Pancreas (tissue), 10 donors: Measurements from ENCODE around the gene ST6GALNAC3. TPM values are rescaled to one million over a fixed set of nuclear protein-coding genes. Genes with fewer than 3 reads are reported as not detected.

ENCODE experiments used
- ATAC-seq, 4 donors: fragments of 200-7000 bp; cut with Tn5 transposase; one replicate each; pipeline versions ENCODE4 v1.8.0 to v1.9.1; 2020; ENCODE audit warnings: mild to moderate bottlenecking in 4 of 4, moderate library complexity in 4 of 4
- DNase-seq, 6 donors: peaks; one replicate each; pipeline ENCODE4 v3.0.0-alpha.2; 2020
- FAIRE-seq: peaks from 2 replicates; lab custom pipeline; 2012; peaks lifted over from hg19 to GRCh38; lab: Jason Lieb, UNC
- H3K27ac ChIP-seq, 4 donors: fragments of 200-600 bp; sonication (generic); 1 replicate in 3 of 4; 2 replicates in 1 of 4; pipeline versions ENCODE4 v1.5.0 to v1.8.0; 2020
- H3K27me3 ChIP-seq, 4 donors: fragments of 200-600 bp; one replicate each; pipeline ENCODE4 v1.8.0; 2021
- H3K36me3 ChIP-seq, 3 donors: fragments of 200-600 bp; sonication (generic) in 1 of 3; one replicate each; pipeline versions ENCODE4 v1.5.0 to v1.8.0; 2020 to 2021
- H3K4me1 ChIP-seq, 3 donors: fragments of 200-600 bp; one replicate each; pipeline ENCODE4 v1.8.0; 2021
- H3K4me3 ChIP-seq, 4 donors: fragments of 200-600 bp; sonication (generic) in 2 of 4; one replicate each; pipeline versions ENCODE4 v1.5.0 to v1.8.0; 2020 to 2021
- H3K9me3 ChIP-seq, 4 donors: fragments of 200-600 bp; one replicate each; pipeline ENCODE4 v1.8.0; 2021
- WGBS, 2 donors: extraction: QIAGEN DNeasy Blood & Tissue Kit; methylation state at CpG; one replicate each; pipeline ENCODE4 v1.1.7; 2013; 5-methylcytosine and 5-hydroxymethylcytosine counted together
- intact Hi-C, 3 donors: fragments of 100-400 bp; cut with DNase I; formaldehyde crosslinking; loops; one replicate each; pipeline versions ENCODE4 v1.11.1 to v1.14.2; 2022
- polyA plus RNA-seq, 2 donors: library from polyadenylated mRNA; stranded (reverse); fragments of 200-250 nt; gene quantifications; one replicate each; pipeline ENCODE4 v1.2.3, GENCODE V29; 2013
- total RNA-seq, 6 donors: library from RNA; stranded (reverse); fragmentation: NEBNext Ultra II Directional in 4 of 6; extraction: Animal tissue kit (Norgen Biotek cat#: 25700) in 4 of 6; gene quantifications; one replicate each; pipeline versions ENCODE4 v1.2.1 to v1.2.4, GENCODE V29; 2021 to 2023
- TF ChIP-seq, protein P1 (sequence below), 4 donors: fragments of 200-600 bp; sonication (generic) in 3 of 4; IDR thresholded peaks; one replicate each; pipeline versions ENCODE4 v1.5.0 to v1.8.0; 2021; ENCODE audit warnings: antibody characterized with exemption in 4 of 4
- donor health status: healthy with polysubstance abuse.
- donor health status: DM: no; HTN: no; CAD: no; lungs with moderate emphysema.
- donor health status: DM: no; HTN: no; CAD: no.
- donor health status: control.
- donor health status: control.
- donor health status: Bipolar disorder and iron deficiency.
- donor health status: DM: yes; HTN: yes; CAD: no.
- donor health status: DM: no; HTN: no; CAD: no.
- donor health status: DM: no; HTN: no; CAD: no.
- donor health status: DM: yes; HTN: yes; CAD: no.

The ST6GALNAC3 gene
- total and polyA plus RNA-seq, 8 donors, result 0.35 to 2.0 (median 0.80) TPM

DNA sequence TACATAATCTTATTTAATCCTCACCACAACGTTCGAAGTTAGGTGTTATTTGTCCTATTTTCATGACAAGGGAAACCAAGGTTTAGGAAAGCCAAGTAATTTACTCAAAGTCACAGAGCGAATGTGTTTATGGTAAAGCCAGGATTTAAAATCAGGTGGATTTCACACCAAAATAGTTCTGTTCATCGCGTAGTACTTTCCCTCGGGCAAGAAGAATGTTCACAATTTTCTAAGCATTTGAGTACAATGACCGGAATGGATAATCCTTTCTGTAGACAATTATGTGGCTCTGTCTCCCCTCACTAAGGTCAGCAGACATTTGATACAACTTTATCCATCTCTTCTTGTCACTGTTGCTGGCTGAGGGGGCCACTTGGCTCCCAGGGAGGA is 204.2 kb downstream of the ST6GALNAC3 start:
- Histone ChIP-seq H3K4me3 (no peak overlapping the region), H3K27me3 (no peaks in the 10 kb centered on the region), H3K4me1 (no peaks in the 10 kb centered on the region), H3K9me3 (no peaks in the 10 kb centered on the region), H3K36me3 (no peaks in the 10 kb centered on the region), H3K27ac (no peak overlapping the region)
- TF ChIP-seq, protein P1, sequence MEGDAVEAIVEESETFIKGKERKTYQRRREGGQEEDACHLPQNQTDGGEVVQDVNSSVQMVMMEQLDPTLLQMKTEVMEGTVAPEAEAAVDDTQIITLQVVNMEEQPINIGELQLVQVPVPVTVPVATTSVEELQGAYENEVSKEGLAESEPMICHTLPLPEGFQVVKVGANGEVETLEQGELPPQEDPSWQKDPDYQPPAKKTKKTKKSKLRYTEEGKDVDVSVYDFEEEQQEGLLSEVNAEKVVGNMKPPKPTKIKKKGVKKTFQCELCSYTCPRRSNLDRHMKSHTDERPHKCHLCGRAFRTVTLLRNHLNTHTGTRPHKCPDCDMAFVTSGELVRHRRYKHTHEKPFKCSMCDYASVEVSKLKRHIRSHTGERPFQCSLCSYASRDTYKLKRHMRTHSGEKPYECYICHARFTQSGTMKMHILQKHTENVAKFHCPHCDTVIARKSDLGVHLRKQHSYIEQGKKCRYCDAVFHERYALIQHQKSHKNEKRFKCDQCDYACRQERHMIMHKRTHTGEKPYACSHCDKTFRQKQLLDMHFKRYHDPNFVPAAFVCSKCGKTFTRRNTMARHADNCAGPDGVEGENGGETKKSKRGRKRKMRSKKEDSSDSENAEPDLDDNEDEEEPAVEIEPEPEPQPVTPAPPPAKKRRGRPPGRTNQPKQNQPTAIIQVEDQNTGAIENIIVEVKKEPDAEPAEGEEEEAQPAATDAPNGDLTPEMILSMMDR (IDR thresholded peaks at IDR 0.05), result no peak
- 76 to 82% methylated on average over 7 of the region's 7 CpGs for WGBS, 2 donors
- DNase-seq (no peak), ATAC-seq (no peak), FAIRE-seq (no peak)
- intact Hi-C loops, result no loop called here

DNA sequence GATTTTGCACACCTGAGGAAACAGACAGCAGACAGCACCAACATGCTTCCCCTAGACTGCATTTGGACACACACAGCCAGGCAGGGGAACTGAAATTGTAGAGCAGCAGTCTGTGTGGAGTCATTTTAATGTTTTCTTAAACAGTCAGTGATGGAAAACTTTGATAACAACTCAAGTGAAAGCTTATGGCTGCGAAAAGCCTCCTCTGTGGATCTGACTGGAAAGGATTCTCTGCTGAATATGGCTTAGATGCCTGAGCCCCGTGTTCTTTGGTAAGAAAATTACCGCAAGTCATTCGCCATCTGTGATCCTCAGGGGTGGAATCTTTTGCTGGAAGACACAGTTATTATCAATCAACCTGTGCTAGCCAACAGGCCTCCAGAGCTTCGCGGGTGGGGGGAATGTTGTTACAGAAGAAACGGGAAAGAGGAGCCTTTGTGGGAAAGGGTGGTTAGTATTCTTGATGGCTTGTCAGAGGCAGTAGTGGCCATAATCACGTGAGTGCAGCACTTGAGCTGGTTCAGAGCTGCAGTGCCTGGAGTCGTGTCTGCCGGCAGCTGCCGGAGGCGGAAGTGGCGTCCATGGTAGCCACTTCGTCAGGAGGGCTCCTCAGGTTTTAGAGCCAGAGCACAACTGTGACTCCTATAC is 204.7 kb downstream of the ST6GALNAC3 start:
- no peak overlapping the region for H3K4me3 ChIP-seq
- DNase-seq, result no peak

DNA sequence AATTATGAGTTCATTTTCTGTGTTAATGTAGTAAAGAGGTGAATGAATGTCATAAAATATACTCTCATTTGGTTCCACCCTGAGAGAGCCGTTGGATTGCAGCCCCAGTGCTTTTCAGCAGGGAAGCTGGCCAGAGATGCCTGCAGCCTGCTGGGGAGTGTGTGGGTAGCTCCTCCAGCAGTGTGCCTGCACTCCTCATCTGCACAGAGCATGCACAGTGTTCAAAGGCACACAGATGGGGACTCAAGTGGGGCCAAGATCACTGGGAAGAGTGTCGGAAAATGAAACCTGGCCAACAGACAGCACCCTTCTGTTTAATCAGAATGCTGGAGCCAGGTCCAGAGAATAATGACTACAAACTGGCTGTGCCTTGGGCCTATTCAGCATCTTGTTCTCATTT is 206.8 kb downstream of the ST6GALNAC3 start:
- 69 to 70% methylated on average over 2 of the region's 2 CpGs for WGBS, 2 donors
- FAIRE-seq (no peak), DNase-seq (no peak), ATAC-seq (no peak)
- Histone ChIP-seq H3K4me3 (no peak overlapping the region), H3K27me3 (no peaks in the 10 kb centered on the region), H3K4me1 (no peaks in the 10 kb centered on the region), H3K9me3 (no peaks in the 10 kb centered on the region), H3K27ac (no peak overlapping the region), H3K36me3 (no peaks in the 10 kb centered on the region)
- intact Hi-C loops, result no loop called here
- TF ChIP-seq, protein P1 (IDR thresholded peaks at IDR 0.05), result no peak

More for the DNA sequence above, 204.7 kb downstream of the ST6GALNAC3 start:
- TF ChIP-seq, protein P1 (IDR thresholded peaks at IDR 0.05), result no peak
- Histone ChIP-seq H3K27ac (no peak overlapping the region), H3K4me1 (no peaks in the 10 kb centered on the region), H3K36me3 (no peaks in the 10 kb centered on the region), H3K27me3 (no peaks in the 10 kb centered on the region), H3K9me3 (no peaks in the 10 kb centered on the region)
- ATAC-seq, result no peak
- WGBS, 2 donors, result 69 to 72% methylated on average over 14 of the region's 14 CpGs
- intact Hi-C loops, result no loop called here
- FAIRE-seq, result no peak

DNA sequence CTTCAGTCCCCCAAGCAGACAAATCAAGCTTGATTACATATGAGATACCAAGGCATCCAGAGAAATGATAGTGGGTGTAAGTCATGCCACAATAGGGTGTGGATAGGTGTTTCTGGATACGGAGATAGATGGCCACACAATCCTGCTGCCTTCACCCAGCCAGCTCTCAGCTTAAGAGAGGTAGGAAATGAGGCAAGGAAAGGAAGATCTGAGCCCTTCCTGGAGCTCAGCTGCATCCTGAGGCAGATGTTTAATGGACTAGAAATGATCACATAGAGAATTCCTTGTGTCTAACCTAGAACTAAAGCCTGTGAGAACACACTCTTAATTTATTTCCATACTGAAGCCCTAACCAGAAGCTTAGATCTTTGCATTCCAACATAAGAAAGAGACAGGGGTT is 210.3 kb downstream of the ST6GALNAC3 start:
- no peak for DNase-seq
- no peak overlapping the region for H3K4me3 ChIP-seq
- WGBS, 2 donors, result 52 to 53% methylated on average over 1 of the region's 1 CpG
- no peak overlapping the region for H3K27ac ChIP-seq
- no peak for FAIRE-seq
- ATAC-seq, result no peak
- intact Hi-C loops, result no loop called here
- no peaks in the 10 kb centered on the region for H3K27me3 ChIP-seq
- no peaks in the 10 kb centered on the region for H3K36me3 ChIP-seq
- TF ChIP-seq, protein P1 (IDR thresholded peaks at IDR 0.05), result no peak
- no peaks in the 10 kb centered on the region for H3K9me3 ChIP-seq
- no peaks in the 10 kb centered on the region for H3K4me1 ChIP-seq

DNA sequence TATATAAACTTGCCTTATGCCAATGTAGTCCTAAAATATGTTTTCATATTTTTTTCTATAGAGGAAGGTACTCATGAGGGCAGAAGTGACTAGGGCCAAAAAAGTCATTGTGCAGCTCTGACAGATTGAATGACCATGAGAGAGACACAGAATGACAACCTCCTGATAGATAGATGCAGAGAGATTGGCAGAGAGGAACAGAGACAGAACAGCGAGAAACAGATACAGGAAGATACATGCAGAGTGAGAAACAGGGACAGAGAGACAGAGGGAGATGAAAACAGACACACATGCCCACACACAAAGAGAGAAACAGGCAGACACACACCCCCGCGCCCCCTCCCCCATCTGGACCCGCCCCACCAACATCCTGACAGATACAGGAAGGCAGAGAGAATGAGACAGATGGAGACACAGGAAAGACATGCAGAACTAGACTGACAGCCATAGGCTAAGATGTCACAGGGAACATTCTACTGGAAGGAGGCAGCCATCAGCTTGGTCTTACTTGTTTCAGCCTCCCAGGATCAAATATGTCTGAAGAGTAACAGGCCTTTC is 211.1 kb downstream of the ST6GALNAC3 start:
- H3K9me3 ChIP-seq, result no peaks in the 10 kb centered on the region
- intact Hi-C loops, result no loop called here
- TF ChIP-seq, protein P1 (IDR thresholded peaks at IDR 0.05), result no peak
- DNase-seq, result no peak
- H3K27me3 ChIP-seq, result no peaks in the 10 kb centered on the region
- FAIRE-seq, result no peak
- no peak for ATAC-seq
- no peak overlapping the region for H3K27ac ChIP-seq
- H3K4me3 ChIP-seq, result no peak overlapping the region
- H3K4me1 ChIP-seq, result no peaks in the 10 kb centered on the region
- WGBS, 2 donors, result 61 to 67% methylated on average over 4 of the region's 4 CpGs
- no peaks in the 10 kb centered on the region for H3K36me3 ChIP-seq
